GM19452 (cell line): ENCODE results near the gene MARK1.

Experiments used
- ATAC-seq: cut with Tn5 transposase; IDR thresholded peaks from one replicate; pipeline ENCODE4 v1.9.1; 2021; ENCODE audit not compliant: unreplicated experiment

Gene MARK1

DNA sequence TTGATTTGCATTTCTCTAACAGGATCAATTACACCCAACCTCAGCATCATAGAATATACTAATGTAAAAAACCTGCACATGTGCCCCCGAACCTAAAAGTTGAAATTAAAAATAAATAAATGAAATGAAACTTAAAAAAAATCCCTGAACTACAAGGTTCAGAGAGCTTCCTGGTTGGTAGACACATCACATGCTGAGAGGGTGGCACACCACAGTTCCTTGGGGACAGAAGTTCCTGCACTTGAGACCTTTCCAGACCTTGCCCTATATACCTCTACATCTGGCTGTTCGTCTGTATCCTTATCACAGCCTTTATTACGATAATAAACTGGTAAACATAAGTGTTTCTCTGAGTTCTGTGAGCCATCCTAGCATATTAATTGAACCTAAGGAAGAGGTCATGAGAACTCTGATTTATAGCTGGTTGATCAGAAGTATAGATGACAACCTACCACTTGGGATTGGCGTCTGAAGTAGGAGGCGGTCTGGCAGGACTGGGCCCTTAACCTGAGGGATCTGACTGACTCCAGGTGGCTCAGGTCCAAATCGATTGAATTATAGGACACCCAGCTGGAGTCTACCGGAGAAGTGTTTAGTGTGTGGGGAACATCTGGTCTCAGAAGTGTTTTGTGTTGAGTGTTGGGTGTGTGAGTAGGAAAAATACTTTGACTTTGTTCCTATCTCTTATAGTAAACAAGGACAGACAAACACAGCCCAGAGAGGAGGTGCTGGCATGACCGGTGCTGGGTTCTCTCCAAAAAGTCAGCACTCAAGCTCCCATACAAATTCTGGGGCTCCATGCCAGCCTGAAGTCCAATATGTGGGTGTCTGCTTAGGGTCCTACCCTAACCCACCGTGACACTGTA, 181.2 kb downstream of the MARK1 start:
- no peak for ATAC-seq

DNA sequence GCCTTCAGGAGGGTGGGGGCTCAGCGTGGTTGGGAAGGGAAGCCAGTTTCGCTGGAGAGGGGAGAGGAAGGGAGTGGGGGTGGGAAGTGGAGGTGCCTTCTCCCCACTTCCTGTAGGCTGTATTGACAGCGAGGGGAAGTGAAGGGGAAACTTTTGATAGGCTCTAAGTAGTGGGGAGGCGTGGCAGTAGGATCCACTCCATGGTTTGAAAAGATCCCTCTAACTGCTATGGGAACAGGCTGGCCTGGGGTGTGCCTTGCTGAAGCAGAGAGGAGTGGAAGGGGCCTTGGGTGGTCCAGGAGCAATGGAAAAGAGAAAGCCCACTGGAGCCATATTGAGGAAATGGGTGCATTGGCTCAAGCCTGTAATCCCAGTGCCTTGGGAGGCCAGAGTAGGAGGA, 182.4 kb downstream of the MARK1 start:
- no peak for ATAC-seq

DNA sequence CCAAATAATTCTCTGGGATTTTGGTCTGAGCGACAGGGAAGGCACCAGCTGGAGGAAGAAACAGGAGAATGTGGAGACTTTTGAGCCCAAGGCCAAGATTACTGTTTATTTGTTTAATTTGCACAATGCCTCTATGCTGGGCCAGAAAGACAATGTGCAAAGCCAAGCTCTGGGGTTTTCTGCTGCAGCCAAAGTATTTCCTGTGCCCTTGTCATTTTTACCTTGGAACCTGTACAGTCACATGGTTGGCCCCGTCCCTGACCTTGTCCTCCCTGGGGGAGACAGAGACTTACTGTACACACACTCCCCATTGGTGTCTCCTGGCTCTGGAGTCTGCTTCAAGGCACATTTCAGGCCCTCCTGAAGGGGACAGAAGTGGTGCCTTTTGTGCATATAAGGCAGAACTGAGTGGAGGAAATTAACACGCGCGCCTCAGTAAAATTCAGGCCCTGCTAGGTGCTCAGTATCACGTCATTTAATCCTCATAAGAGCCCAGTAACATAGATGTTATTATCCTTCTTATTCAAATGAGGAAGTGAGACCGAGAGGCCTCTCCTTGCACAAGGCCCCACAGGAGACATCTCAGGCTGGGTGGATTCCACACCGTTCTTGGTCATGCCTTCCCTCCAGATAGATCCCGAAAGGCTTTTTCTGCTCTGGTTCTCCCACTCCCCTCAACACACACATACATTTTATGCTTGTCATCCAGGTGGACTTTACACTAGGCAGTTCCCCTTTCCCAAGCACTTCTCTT, 183.3 kb downstream of the MARK1 start:
- ATAC-seq: no peak
